Neural cell (in vitro differentiated cells): ENCODE measurements around the gene KLHDC2. TPM values are rescaled to one million over a fixed set of nuclear protein-coding genes. Genes with fewer than 3 reads are reported as not detected.

Experiments used
- H2AFZ ChIP-seq: fragments of 200-600, 300-800 bp; sonication (generic), shearing (Covaris generic); 2 replicates; pipeline ENCODE4 v1.6.0; 2014; ENCODE audit warnings: low read depth, mild to moderate bottlenecking, antibody characterized with exemption, low read length, moderate library complexity
- H3F3A ChIP-seq: fragments of 200-600 bp; shearing (Covaris generic); 2 replicates; pipeline ENCODE4 v1.6.1; 2016; ENCODE audit warnings: mild to moderate bottlenecking, moderate library complexity, mixed read lengths, antibody characterized with exemption, low read length; ENCODE audit not compliant: insufficient read depth, poor library complexity, severe bottlenecking
- H3K27ac ChIP-seq: fragments of 200-600, 300-800 bp; sonication (generic), shearing (Covaris generic); 2 replicates; pipeline ENCODE4 v1.5.1; 2014; ENCODE audit warnings: mild to moderate bottlenecking, low read length, moderate library complexity
- H3K27me3 ChIP-seq: fragments of 300-800, 200-600 bp; sonication (generic), shearing (Covaris generic); 2 replicates; pipeline ENCODE4 v1.6.0; 2014; ENCODE audit warnings: mild to moderate bottlenecking, low read depth, low read length, moderate library complexity; ENCODE audit not compliant: insufficient read depth
- H3K36me3 ChIP-seq: fragments of 300-800, 200-600 bp; sonication (generic), shearing (Covaris generic); 2 replicates; pipeline ENCODE4 v1.5.1; 2014; ENCODE audit warnings: mild to moderate bottlenecking, antibody characterized with exemption, low read length, moderate library complexity; ENCODE audit not compliant: insufficient read depth
- H3K4me2 ChIP-seq: fragments of 300-800, 200-600 bp; sonication (generic), shearing (Covaris generic); 2 replicates; pipeline ENCODE4 v1.6.0; 2014; ENCODE audit warnings: mild to moderate bottlenecking, low read length
- H3K4me3 ChIP-seq: fragments of 300-800, 200-600 bp; sonication (generic), shearing (Covaris generic); 2 replicates; pipeline ENCODE4 v1.5.1; 2014; ENCODE audit warnings: mild to moderate bottlenecking, low read length, moderate library complexity
- H3K79me2 ChIP-seq: fragments of 200-600 bp; shearing (Covaris generic); replicated peaks from 2 replicates; pipeline ENCODE4 v1.6.0; 2014; ENCODE audit warnings: mild to moderate bottlenecking, low read length, moderate library complexity; ENCODE audit not compliant: insufficient read depth
- H3K9ac ChIP-seq: fragments of 300-800, 200-600 bp; sonication (generic), shearing (Covaris generic); 2 replicates; pipeline ENCODE4 v1.6.1; 2016; ENCODE audit warnings: mild to moderate bottlenecking, low read length, mixed read lengths
- H3K9me2 ChIP-seq: fragments of 200-600 bp; shearing (Covaris generic); 2 replicates; pipeline ENCODE4 v1.6.1; 2016; ENCODE audit warnings: mild to moderate bottlenecking, low read length, mixed read lengths; ENCODE audit not compliant: insufficient read depth
- H3K9me3 ChIP-seq: fragments of 200-600, 300-800 bp; sonication (generic), shearing (Covaris generic); 2 replicates; pipeline ENCODE4 v1.6.1; 2016; ENCODE audit warnings: mild to moderate bottlenecking, mixed run types, low read length, moderate library complexity, mixed read lengths
- H4K20me1 ChIP-seq: fragments of 200-600 bp; shearing (Covaris generic); 2 replicates; pipeline ENCODE4 v1.6.1; 2016; ENCODE audit warnings: mild to moderate bottlenecking, mixed run types; ENCODE audit not compliant: insufficient read depth
- CTCF ChIP-seq: fragments of 450-650 bp; IDR thresholded peaks from 2 replicates; pipeline ENCODE4 v1.5.1; 2014; ENCODE audit warnings: antibody characterized with exemption, mild to moderate bottlenecking, moderate library complexity; ENCODE audit not compliant: poor library complexity, severe bottlenecking
- EP300 ChIP-seq: fragments of 450-650 bp; conservative IDR thresholded peaks from 2 replicates; pipeline ENCODE4 v1.6.1; 2014; ENCODE audit warnings: antibody characterized with exemption, mild to moderate bottlenecking, moderate library complexity; ENCODE audit not compliant: poor library complexity, severe bottlenecking
- EZH2 ChIP-seq: fragments of 200-600, 300-800 bp; shearing (Covaris generic), sonication (generic); IDR thresholded peaks from 2 replicates; pipeline ENCODE4 v1.6.1; 2014; ENCODE audit warnings: antibody characterized with exemption, low read length, borderline replicate concordance, mild to moderate bottlenecking; ENCODE audit not compliant: insufficient read depth, poor library complexity, severe bottlenecking
- MXI1 ChIP-seq: fragments of 450-650 bp; conservative IDR thresholded peaks from 2 replicates; pipeline ENCODE4 v1.6.1; 2014; ENCODE audit warnings: antibody characterized with exemption, mild to moderate bottlenecking; ENCODE audit not compliant: poor library complexity, severe bottlenecking
- POLR2AphosphoS5 ChIP-seq: IDR thresholded peaks from 2 replicates; pipeline ENCODE4 v1.6.1; 2012
- RAD21 ChIP-seq: fragments of 450-650 bp; conservative IDR thresholded peaks from 2 replicates; pipeline ENCODE4 v1.6.1; 2014; ENCODE audit warnings: antibody characterized with exemption, mild to moderate bottlenecking, moderate library complexity
- REST ChIP-seq: IDR thresholded peaks from 2 replicates; pipeline ENCODE4 v1.6.1; 2012; ENCODE audit warnings: borderline replicate concordance
- SMC3 ChIP-seq: fragments of 450-650 bp; conservative IDR thresholded peaks from 2 replicates; pipeline ENCODE4 v1.6.1; 2014; ENCODE audit warnings: antibody characterized with exemption, mild to moderate bottlenecking, moderate library complexity; ENCODE audit not compliant: poor library complexity
- TAF1 ChIP-seq: IDR thresholded peaks from 2 replicates; pipeline ENCODE4 v1.6.1; 2012; ENCODE audit warnings: low read depth
- polyA plus RNA-seq: library from polyadenylated mRNA; depleted of rRNA; stranded (reverse); fragments of >200 nt; gene quantifications from 2 replicates; pipeline ENCODE4 v1.2.3, GENCODE V29; 2014

Gene KLHDC2
- polyA plus RNA-seq, 1 donor from 2014 or later = 290 TPM

GRCh38 chr14:49768301-49769121 is 558 bp downstream of the KLHDC2 start:
- Histone ChIP-seq H3F3A (no peaks in the 10 kb centered on the region), H3K9me2 (no peaks in the 10 kb centered on the region), H2AFZ (peak overlapping the region; percentile 58), H3K9me3 (no peaks in the 10 kb centered on the region), H3K4me2 (peak overlapping the region; percentile 100), H3K79me2 (peaks cover 34% of the 10 kb centered on the region), H3K27ac (peak overlapping the region; percentile 98), H3K4me3 (peak overlapping the region; percentile 84), H3K27me3 (no peaks in the 10 kb centered on the region), H3K9ac (peak overlapping the region; percentile 96), H3K36me3 (no peaks in the 10 kb centered on the region), H4K20me1 (peaks cover 5% of the 10 kb centered on the region)
- TF ChIP-seq CTCF (no peak), TAF1 (peak; percentile 56), MXI1 (peak; percentile 73), RAD21 (no peak), POLR2AphosphoS5 (peak; percentile 57), EP300 (no peak), REST (peak; percentile 15), SMC3 (no peak), EZH2 (no peak)

GRCh38 chr14:49769171-49769570 is 1.2 kb downstream of the KLHDC2 start:
- Histone ChIP-seq H3K79me2 (peaks cover 34% of the 10 kb centered on the region), H4K20me1 (peaks cover 5% of the 10 kb centered on the region), H3K4me3 (peak overlapping the region; percentile 84), H3K36me3 (no peaks in the 10 kb centered on the region), H3F3A (no peaks in the 10 kb centered on the region), H2AFZ (no peak overlapping the region), H3K9me3 (no peaks in the 10 kb centered on the region), H3K9ac (peak overlapping the region; percentile 96), H3K4me2 (peak overlapping the region; percentile 100), H3K9me2 (no peaks in the 10 kb centered on the region), H3K27me3 (no peaks in the 10 kb centered on the region), H3K27ac (peak overlapping the region; percentile 98)
- no peak for TF ChIP-seq EZH2
